ENCODE measurements around the gene ARMC2. TPM values are rescaled to one million over a fixed set of nuclear protein-coding genes. Genes with fewer than 3 reads are reported as not detected.

ARMC2 gene
- total RNA-seq, 1 donor from 2014 or later: 10.1 TPM

DNA sequence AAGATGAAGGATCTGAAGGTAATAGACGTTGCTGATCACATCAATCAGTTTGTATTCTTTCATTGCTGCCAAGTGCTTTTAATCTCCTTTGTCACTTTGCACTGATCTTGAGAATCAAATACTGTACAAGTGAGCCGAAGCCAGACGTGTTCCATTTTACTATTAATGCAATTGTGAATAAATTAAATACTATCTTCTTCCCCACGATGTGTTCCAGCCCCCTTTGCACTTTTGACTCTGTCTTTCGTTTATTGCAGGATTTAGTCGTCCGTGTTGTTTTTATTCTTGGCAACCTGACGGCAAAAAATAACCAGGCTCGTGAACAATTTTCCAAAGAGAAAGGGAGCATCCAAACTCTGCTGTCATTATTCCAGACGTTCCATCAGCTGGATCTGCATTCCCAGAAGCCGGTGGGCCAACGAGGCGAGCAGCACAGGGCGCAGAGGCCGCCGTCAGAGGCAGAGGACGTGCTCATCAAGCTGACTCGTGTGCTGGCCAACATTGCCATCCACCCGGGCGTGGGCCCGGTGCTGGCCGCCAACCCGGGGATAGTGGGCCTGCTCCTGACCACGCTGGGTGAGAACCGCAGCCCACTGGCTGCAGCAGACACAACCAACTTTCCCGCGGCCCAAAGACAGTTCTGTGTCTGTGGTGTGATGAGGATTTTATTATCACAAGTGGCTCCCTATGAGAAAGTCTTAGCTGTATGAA lies 104.7 kb downstream of the ARMC2 start:
- Mint-ChIP-seq H3K4me1 (no peaks in the 10 kb centered on the region), H3K9me3 (no peaks in the 10 kb centered on the region), H3K36me3 (ENCODE audit: low read depth) (no peaks in the 10 kb centered on the region), H3K27me3 (ENCODE audit: low read depth) (no peaks in the 10 kb centered on the region), H3K4me3 (no peak overlapping the region), H3K27ac (ENCODE audit: unreplicated experiment) (peak overlapping the region; percentile 79)
- DNase-seq (ENCODE audit: low read depth, low spot score): no peak
- TF ChIP-seq CTCF (conservative IDR thresholded peaks at IDR 0.05): no peak

- no peak for DNase-seq (ENCODE audit: low read depth, low spot score)
- no peak overlapping the region for H3K4me3 Mint-ChIP-seq
- H3K27ac Mint-ChIP-seq (ENCODE audit: unreplicated experiment): no peak overlapping the region
- no peaks in the 10 kb centered on the region for H3K27me3 Mint-ChIP-seq (ENCODE audit: low read depth)
- no peak for TF ChIP-seq CTCF (conservative IDR thresholded peaks at IDR 0.05)
- no peaks in the 10 kb centered on the region for H3K36me3 Mint-ChIP-seq (ENCODE audit: low read depth)
- H3K9me3 Mint-ChIP-seq: no peaks in the 10 kb centered on the region
- H3K4me1 Mint-ChIP-seq: no peaks in the 10 kb centered on the region
These were observed 105.5 kb downstream of the ARMC2 start for GRCh38 chr6:108953681-108954080.

- no peaks in the 10 kb centered on the region for H3K4me1 Mint-ChIP-seq
- no peaks in the 10 kb centered on the region for H3K27me3 Mint-ChIP-seq (ENCODE audit: low read depth)
- no peak overlapping the region for H3K27ac Mint-ChIP-seq (ENCODE audit: unreplicated experiment)
- H3K9me3 Mint-ChIP-seq: no peaks in the 10 kb centered on the region
- no peak for TF ChIP-seq CTCF (conservative IDR thresholded peaks at IDR 0.05)
- DNase-seq (ENCODE audit: low read depth, low spot score): no peak
- H3K36me3 Mint-ChIP-seq (ENCODE audit: low read depth): no peaks in the 10 kb centered on the region
- no peak overlapping the region for H3K4me3 Mint-ChIP-seq
These were observed 107.2 kb downstream of the ARMC2 start for GRCh38 chr6:108955329-108955949.

- Mint-ChIP-seq H3K27me3 (ENCODE audit: low read depth) (no peaks in the 10 kb centered on the region), H3K9me3 (no peaks in the 10 kb centered on the region), H3K4me1 (no peaks in the 10 kb centered on the region), H3K4me3 (no peak overlapping the region), H3K36me3 (ENCODE audit: low read depth) (no peaks in the 10 kb centered on the region), H3K27ac (ENCODE audit: unreplicated experiment) (no peak overlapping the region)
- TF ChIP-seq CTCF (conservative IDR thresholded peaks at IDR 0.05): no peak
- DNase-seq (ENCODE audit: low read depth, low spot score): no peak
These were observed 109.0 kb downstream of the ARMC2 start for GRCh38 chr6:108957221-108957620.

GRCh38 chr6:108958900-108959770 lies 110.9 kb downstream of the ARMC2 start:
- no peaks in the 10 kb centered on the region for H3K4me1 Mint-ChIP-seq
- no peaks in the 10 kb centered on the region for H3K36me3 Mint-ChIP-seq (ENCODE audit: low read depth)
- no peaks in the 10 kb centered on the region for H3K9me3 Mint-ChIP-seq
- H3K27me3 Mint-ChIP-seq (ENCODE audit: low read depth): no peaks in the 10 kb centered on the region
- TF ChIP-seq CTCF (conservative IDR thresholded peaks at IDR 0.05): no peak
- DNase-seq (ENCODE audit: low read depth, low spot score): no peak
- H3K4me3 Mint-ChIP-seq: no peak overlapping the region
- no peak overlapping the region for H3K27ac Mint-ChIP-seq (ENCODE audit: unreplicated experiment)

All from neural crest cell (in vitro differentiated cells).